ENCODE data around the gene RTN4RL1.
A peak's percentile ranks its signal among the peaks of the same experiment; 100 is the strongest.

Gene RTN4RL1

GRCh38 chr17:1972487-1973160, 52.5 kb downstream of the RTN4RL1 start:
- TF ChIP-seq CTCF (IDR thresholded peaks at IDR 0.05; ENCODE audit: low read depth, low read length, missing control alignments): no peak
- no peak overlapping the region for H3K4me3 ChIP-seq (replicated peaks; ENCODE audit: low read depth, low read length)
- no peak for DNase-seq (ENCODE audit: extremely low read depth, low read depth)

- no peak overlapping the region for H3K4me3 ChIP-seq (replicated peaks; ENCODE audit: low read depth, low read length)
- no peak for TF ChIP-seq CTCF (IDR thresholded peaks at IDR 0.05; ENCODE audit: low read depth, low read length, missing control alignments)
- DNase-seq (ENCODE audit: extremely low read depth, low read depth): no peak
Measured at GRCh38 chr17:1970843-1971384, 54.2 kb downstream of the RTN4RL1 start.

- no peak for DNase-seq (ENCODE audit: extremely low read depth, low read depth)
- no peak overlapping the region for H3K4me3 ChIP-seq (replicated peaks; ENCODE audit: low read depth, low read length)
- no peak for TF ChIP-seq CTCF (IDR thresholded peaks at IDR 0.05; ENCODE audit: low read depth, low read length, missing control alignments)
Measured at GRCh38 chr17:1969712-1970111, 55.4 kb downstream of the RTN4RL1 start.

GRCh38 chr17:1967213-1967612, 57.9 kb downstream of the RTN4RL1 start:
- no peak for TF ChIP-seq CTCF (IDR thresholded peaks at IDR 0.05; ENCODE audit: low read depth, low read length, missing control alignments)
- no peak for DNase-seq (ENCODE audit: extremely low read depth, low read depth)
- no peak overlapping the region for H3K4me3 ChIP-seq (replicated peaks; ENCODE audit: low read depth, low read length)

GRCh38 chr17:1966274-1967086, 58.7 kb downstream of the RTN4RL1 start:
- 0 out of 2 replicates have a peak overlapping the region, but pooled peaks have one; percentile 4 for H3K4me3 ChIP-seq (replicated peaks; ENCODE audit: low read depth, low read length)
- TF ChIP-seq CTCF (IDR thresholded peaks at IDR 0.05; ENCODE audit: low read depth, low read length, missing control alignments): no peak
- DNase-seq (ENCODE audit: extremely low read depth, low read depth): peak; percentile 32

- TF ChIP-seq CTCF (IDR thresholded peaks at IDR 0.05; ENCODE audit: low read depth, low read length, missing control alignments): no peak
- peak; percentile 52 for DNase-seq (ENCODE audit: extremely low read depth, low read depth)
- 0 out of 2 replicates have a peak overlapping the region, but pooled peaks have one; percentile 4 for H3K4me3 ChIP-seq (replicated peaks; ENCODE audit: low read depth, low read length)
Measured at GRCh38 chr17:1965556-1966273, 59.4 kb downstream of the RTN4RL1 start.
